PC-3 (cell line): ENCODE data around the gene KRT73. TPM values are rescaled to one million over a fixed set of nuclear protein-coding genes. Genes with fewer than 3 reads are reported as not detected.

Experiments
- ATAC-seq: fragments of 200-7000 bp; cut with Tn5 transposase; 2 replicates; pipeline ENCODE4 v1.9.1; 2020; ENCODE audit warnings: mild to moderate bottlenecking, moderate library complexity
- BruUV-seq: library from RNA; stranded (reverse); fragments of 400-500 nt; replicated peaks from 2 replicates; lab custom pipeline; 2021; lab: Mats Ljungman, UMichigan
- CTCF ChIA-PET: fragments of 300-600 bp; sonication (Branson Sonifier 250); formaldehyde crosslinking; loops from one replicate; lab custom pipeline; 2022; ENCODE audit warnings: antibody characterized with exemption; lab: Charles Lee
- POLR2A ChIA-PET: fragments of 300-600 bp; sonication (Branson Sonifier 250); formaldehyde crosslinking; loops from one replicate; lab custom pipeline; 2022; ENCODE audit warnings: antibody characterized with exemption; ENCODE audit not compliant: unreplicated experiment; lab: Charles Lee
- DNase-seq: peaks from one replicate; pipeline ENCODE4 v3.0.0-alpha.2; 2015
- H2AFZ ChIP-seq: fragments of 300-600 bp; sonication (generic); 2 replicates; pipeline ENCODE4 v1.6.0; 2016; ENCODE audit warnings: antibody characterized with exemption, low read length
- H3F3A ChIP-seq: fragments of 300-600 bp; sonication (generic); one replicate; pipeline ENCODE4 v1.6.0; 2017; ENCODE audit warnings: antibody characterized with exemption, low read length, control low read depth, mild to moderate bottlenecking; ENCODE audit not compliant: unreplicated experiment
- H3K27ac ChIP-seq: fragments of 300-600 bp; sonication (generic); 2 replicates; pipeline ENCODE4 v1.5.1; 2016; ENCODE audit warnings: mild to moderate bottlenecking, low read length
- H3K27me3 ChIP-seq: fragments of 300-600 bp; sonication (generic); 2 replicates; pipeline ENCODE4 v1.6.1; 2016; ENCODE audit warnings: low read length, mixed read lengths
- H3K36me3 ChIP-seq: fragments of 300-600 bp; sonication (generic); 2 replicates; pipeline ENCODE4 v1.6.1; 2016; ENCODE audit warnings: low read depth, mixed run types, low read length, mixed read lengths
- H3K4me1 ChIP-seq: fragments of 300-600 bp; sonication (generic); 2 replicates; pipeline ENCODE4 v1.5.1; 2016; ENCODE audit warnings: low read length; ENCODE audit not compliant: insufficient read depth
- H3K4me2 ChIP-seq: fragments of 300-600 bp; sonication (generic); 2 replicates; pipeline ENCODE4 v1.6.0; 2016; ENCODE audit warnings: low read length
- H3K4me3 ChIP-seq: fragments of 300-600 bp; sonication (generic); 2 replicates; pipeline ENCODE4 v1.5.1; 2016; ENCODE audit warnings: mild to moderate bottlenecking, low read length, mixed read lengths
- H3K79me2 ChIP-seq: fragments of 300-600 bp; sonication (generic); 2 replicates; pipeline ENCODE4 v1.6.1; 2017; ENCODE audit warnings: low read length, mixed read lengths
- H3K9ac ChIP-seq: fragments of 300-600 bp; sonication (generic); 2 replicates; pipeline ENCODE4 v1.6.0; 2016; ENCODE audit warnings: mild to moderate bottlenecking, low read length
- H3K9me2 ChIP-seq: fragments of 300-600 bp; sonication (generic); replicated peaks from 2 replicates; pipeline ENCODE4 v1.6.1; 2016; ENCODE audit warnings: mixed run types, low read length, mixed read lengths
- H3K9me3 ChIP-seq: fragments of 300-600 bp; sonication (generic); 2 replicates; pipeline ENCODE4 v1.6.1; 2016; ENCODE audit warnings: low read length, mixed read lengths
- H4K20me1 ChIP-seq: fragments of 300-600 bp; sonication (generic); 2 replicates; pipeline ENCODE4 v1.6.1; 2016; ENCODE audit warnings: low read length, mixed read lengths
- CTCF ChIP-seq: fragments of 300-600 bp; sonication (generic); conservative IDR thresholded peaks from 2 replicates; pipeline ENCODE4 v1.5.1; 2017; ENCODE audit warnings: antibody characterized with exemption, low read depth, mild to moderate bottlenecking, low read length
- EZH2 ChIP-seq: fragments of 300-600 bp; sonication (generic); IDR thresholded peaks from one replicate; pipeline ENCODE4 v1.6.1; 2017; ENCODE audit warnings: antibody characterized with exemption, mild to moderate bottlenecking, low read length; ENCODE audit not compliant: unreplicated experiment
- EZH2phosphoT487 ChIP-seq: fragments of 300-600 bp; sonication (generic); IDR thresholded peaks from 2 replicates; pipeline ENCODE4 v1.6.1; 2018; ENCODE audit warnings: mild to moderate bottlenecking, antibody characterized with exemption, low read length, borderline replicate concordance
- intact Hi-C: fragments of 100-400 bp; cut with micrococcal nuclease; formaldehyde crosslinking; loops from 2 replicates; pipeline ENCODE4 v1.9.0; 2023
- total RNA-seq: library from RNA; depleted of rRNA; stranded (reverse); fragments of >200 nt; gene quantifications from 2 replicates; pipeline ENCODE4 v1.2.3, GENCODE V29; 2014

KRT73 gene
- total RNA-seq, 1 experiment from 2014 or later: not detected

GRCh38 chr12:52603314-52603713 lies 15.0 kb downstream of the KRT73 start:
- CTCF ChIA-PET: no interaction called here
- peak; percentile 26 for DNase-seq
- no peak for ATAC-seq
- Histone ChIP-seq H4K20me1 (no peaks in the 10 kb centered on the region), H2AFZ (no peak overlapping the region), H3F3A (no peaks in the 10 kb centered on the region), H3K27ac (no peak overlapping the region), H3K9me2 (no peaks in the 10 kb centered on the region), H3K4me3 (no peak overlapping the region), H3K4me1 (no peaks in the 10 kb centered on the region; the same call in 1 of the 2 replicates), H3K4me2 (no peak overlapping the region), H3K79me2 (no peaks in the 10 kb centered on the region), H3K9ac (no peak overlapping the region), H3K36me3 (no peaks in the 10 kb centered on the region), H3K27me3 (peaks cover 28% of the 10 kb centered on the region), H3K9me3 (no peaks in the 10 kb centered on the region)
- intact Hi-C loops: no loop called here
- no peak for TF ChIP-seq CTCF
- TF ChIP-seq EZH2phosphoT487: no peak
- no peak for TF ChIP-seq EZH2
- POLR2A ChIA-PET: no interaction called here
- no TSS peak for BruUV-seq

- no peaks in the 10 kb centered on the region for H3K79me2 ChIP-seq
- H3K4me3 ChIP-seq: no peak overlapping the region
- no peaks in the 10 kb centered on the region for H3K9me2 ChIP-seq
- H3K4me2 ChIP-seq: no peak overlapping the region
- POLR2A ChIA-PET: no interaction called here
- H3K27ac ChIP-seq: no peak overlapping the region
- H3K27me3 ChIP-seq: peaks cover 20% of the 10 kb centered on the region
- ATAC-seq (no peak), DNase-seq (no peak)
- intact Hi-C loops: no loop called here
- H4K20me1 ChIP-seq: no peaks in the 10 kb centered on the region
- H3K9ac ChIP-seq: no peak overlapping the region
- H2AFZ ChIP-seq: no peak overlapping the region
- CTCF ChIA-PET: no interaction called here
- no peak for TF ChIP-seq EZH2
- TF ChIP-seq CTCF: no peak
- no peak for TF ChIP-seq EZH2phosphoT487
- no TSS peak for BruUV-seq
- no peaks in the 10 kb centered on the region for H3F3A ChIP-seq
- H3K4me1 ChIP-seq: no peaks in the 10 kb centered on the region; the same call in 1 of the 2 replicates
- no peaks in the 10 kb centered on the region for H3K9me3 ChIP-seq
- H3K36me3 ChIP-seq: no peaks in the 10 kb centered on the region
Observed at GRCh38 chr12:52602552-52602951, 15.8 kb downstream of the KRT73 start.

GRCh38 chr12:52601671-52602070 lies 16.7 kb downstream of the KRT73 start:
- ChIA-PET CTCF (no interaction called here), POLR2A (no interaction called here)
- H3K4me2 ChIP-seq: no peak overlapping the region
- H3K79me2 ChIP-seq: no peaks in the 10 kb centered on the region
- H3K36me3 ChIP-seq: no peaks in the 10 kb centered on the region
- TF ChIP-seq EZH2phosphoT487 (no peak), CTCF (no peak), EZH2 (no peak)
- H3K9me2 ChIP-seq: no peaks in the 10 kb centered on the region
- no peaks in the 10 kb centered on the region; the same call in 1 of the 2 replicates for H3K4me1 ChIP-seq
- no TSS peak for BruUV-seq
- no peaks in the 10 kb centered on the region for H3F3A ChIP-seq
- peaks cover 24% of the 10 kb centered on the region for H3K27me3 ChIP-seq
- no peak for DNase-seq
- no peak overlapping the region for H3K27ac ChIP-seq
- H3K4me3 ChIP-seq: no peak overlapping the region
- ATAC-seq: no peak
- no peaks in the 10 kb centered on the region for H3K9me3 ChIP-seq
- no peak overlapping the region for H2AFZ ChIP-seq
- no peak overlapping the region for H3K9ac ChIP-seq
- intact Hi-C loops: no loop called here
- H4K20me1 ChIP-seq: no peaks in the 10 kb centered on the region
